GM12874 (cell line): ENCODE results near the gene MPZL2.

ENCODE experiments used
- TF ChIP-seq, protein P1 (sequence below): IDR thresholded peaks from 2 replicates; pipeline ENCODE4 v1.5.1; 2011; ENCODE audit warnings: low read depth, mild to moderate bottlenecking, control low read depth, low read length, moderate library complexity; ENCODE audit not compliant: insufficient read depth

The MPZL2 gene

DNA sequence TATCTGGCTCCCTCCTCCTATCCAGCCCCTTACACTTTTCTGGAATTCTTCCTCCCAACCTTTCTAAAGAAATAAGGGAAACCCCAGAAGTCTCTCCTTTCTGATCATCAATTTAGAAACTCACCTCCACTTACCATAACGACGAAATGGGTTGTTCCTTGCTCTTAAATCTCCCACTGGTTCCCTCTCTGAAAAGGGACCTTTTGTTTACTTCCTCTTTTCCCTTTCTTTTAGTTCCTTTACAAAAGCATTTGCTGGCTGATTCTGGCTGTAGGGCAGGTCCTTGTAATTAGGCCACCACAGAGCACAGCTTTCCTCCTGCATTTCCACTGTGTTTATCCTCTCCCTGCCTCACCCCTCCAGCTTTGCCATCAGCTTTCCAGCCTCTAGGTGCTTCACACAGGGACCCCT is 51.3 kb downstream of the MPZL2 start:
- TF ChIP-seq, protein P1, sequence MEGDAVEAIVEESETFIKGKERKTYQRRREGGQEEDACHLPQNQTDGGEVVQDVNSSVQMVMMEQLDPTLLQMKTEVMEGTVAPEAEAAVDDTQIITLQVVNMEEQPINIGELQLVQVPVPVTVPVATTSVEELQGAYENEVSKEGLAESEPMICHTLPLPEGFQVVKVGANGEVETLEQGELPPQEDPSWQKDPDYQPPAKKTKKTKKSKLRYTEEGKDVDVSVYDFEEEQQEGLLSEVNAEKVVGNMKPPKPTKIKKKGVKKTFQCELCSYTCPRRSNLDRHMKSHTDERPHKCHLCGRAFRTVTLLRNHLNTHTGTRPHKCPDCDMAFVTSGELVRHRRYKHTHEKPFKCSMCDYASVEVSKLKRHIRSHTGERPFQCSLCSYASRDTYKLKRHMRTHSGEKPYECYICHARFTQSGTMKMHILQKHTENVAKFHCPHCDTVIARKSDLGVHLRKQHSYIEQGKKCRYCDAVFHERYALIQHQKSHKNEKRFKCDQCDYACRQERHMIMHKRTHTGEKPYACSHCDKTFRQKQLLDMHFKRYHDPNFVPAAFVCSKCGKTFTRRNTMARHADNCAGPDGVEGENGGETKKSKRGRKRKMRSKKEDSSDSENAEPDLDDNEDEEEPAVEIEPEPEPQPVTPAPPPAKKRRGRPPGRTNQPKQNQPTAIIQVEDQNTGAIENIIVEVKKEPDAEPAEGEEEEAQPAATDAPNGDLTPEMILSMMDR: no peak

DNA sequence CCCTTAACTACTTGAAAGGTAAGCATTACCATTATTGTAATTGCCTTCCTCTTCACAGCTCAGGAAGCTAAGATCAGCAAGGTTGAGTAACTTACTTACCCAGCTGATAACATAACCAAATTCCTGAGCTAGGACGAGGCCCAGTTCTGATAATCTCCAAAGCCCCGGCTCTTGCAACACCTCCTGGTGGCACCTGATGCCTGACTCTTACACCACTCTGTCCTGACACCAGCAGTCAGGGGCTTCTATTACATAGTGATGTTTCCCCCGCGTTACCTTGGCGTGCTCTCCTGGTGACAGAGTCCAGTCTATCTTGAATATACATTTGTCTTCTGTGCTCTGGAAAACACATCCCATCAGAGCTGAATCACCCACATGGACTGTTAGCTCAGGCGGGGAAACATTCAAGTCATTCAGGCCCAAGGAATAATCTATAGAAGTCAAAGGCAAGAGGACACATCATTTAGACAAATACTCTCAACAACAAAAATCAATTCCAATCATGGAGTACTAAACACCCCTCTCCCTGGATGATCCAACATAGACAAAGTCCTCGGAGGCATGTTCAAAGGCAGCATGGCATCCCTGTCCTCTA is 51.9 kb downstream of the MPZL2 start:
- TF ChIP-seq, protein P1: no peak

- TF ChIP-seq, protein P1: no peak
Observed at GRCh38 chr11:118211006-118211405, 53.1 kb downstream of the MPZL2 start.

DNA sequence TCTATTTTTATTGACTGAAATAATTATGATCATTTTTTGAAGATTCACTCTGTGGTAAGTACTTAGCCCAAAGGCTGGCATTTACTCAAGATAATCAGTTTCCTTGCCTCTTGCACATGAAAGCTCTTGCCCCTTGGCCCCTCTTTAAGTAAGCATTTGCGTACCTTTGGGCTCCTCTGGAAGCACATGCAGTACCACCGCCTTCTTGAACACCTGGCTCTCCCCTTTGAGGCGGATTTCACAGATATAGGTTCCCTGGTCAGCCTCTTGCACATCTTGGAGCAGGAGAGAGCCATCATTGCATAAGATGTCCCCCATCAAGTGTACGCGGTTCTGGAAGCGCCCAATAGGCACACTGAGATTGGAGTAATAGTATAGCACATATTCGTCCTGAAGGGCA is 53.8 kb downstream of the MPZL2 start:
- TF ChIP-seq, protein P1: no peak

DNA sequence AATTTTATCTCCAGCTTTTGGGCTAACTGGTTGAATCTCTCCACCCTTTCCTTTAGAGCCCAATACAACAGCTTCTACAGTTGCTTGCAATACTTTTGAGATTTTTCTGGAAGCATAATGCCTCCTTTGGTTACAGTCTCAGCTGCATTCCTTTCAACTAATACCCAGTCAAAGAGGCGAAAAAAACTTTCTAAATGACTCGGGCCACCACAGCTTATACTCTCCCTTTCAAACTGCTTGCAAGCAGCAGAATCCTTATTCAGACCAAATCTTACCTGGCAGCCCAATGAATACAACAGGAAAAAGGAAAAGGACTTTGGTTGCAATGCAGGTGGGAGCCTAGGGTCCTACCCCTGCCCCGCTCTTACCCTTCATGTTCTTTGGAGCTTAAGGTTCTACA is 55.1 kb downstream of the MPZL2 start:
- TF ChIP-seq, protein P1: no peak

- TF ChIP-seq, protein P1: no peak
Observed at GRCh38 chr11:118207079-118207478, 57.0 kb downstream of the MPZL2 start.

- TF ChIP-seq, protein P1: no peak
Observed at GRCh38 chr11:118206391-118207031, 57.6 kb downstream of the MPZL2 start.
